ENCODE data around the gene SEMA6B.

Gene SEMA6B

DNA sequence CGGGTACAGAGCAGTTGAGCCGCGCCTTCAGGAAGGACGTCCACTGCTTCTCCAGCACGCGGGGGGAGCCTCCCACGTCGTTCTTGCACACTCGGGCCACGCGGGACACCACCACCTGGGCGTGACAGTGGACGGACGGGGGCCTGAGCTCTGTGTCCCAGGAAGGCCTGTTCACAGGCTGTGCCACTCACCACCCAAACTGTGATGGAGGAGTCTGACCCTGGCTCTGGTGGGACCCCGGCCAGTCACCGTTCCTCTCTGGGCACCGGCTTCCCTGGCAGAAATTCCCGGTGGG is 7.0 kb downstream of the SEMA6B start:
- TF ChIP-seq CTCF (IDR thresholded peaks at IDR 0.05) = no peak
- H3K4me3 ChIP-seq (ENCODE audit: low read depth in 1 of 2, low read length in 1 of 2) = no peak overlapping the region
- H3K27me3 ChIP-seq = no peaks in the 10 kb centered on the region
- no peaks in the 10 kb centered on the region for H3K36me3 ChIP-seq
- H3K4me1 ChIP-seq (ENCODE audit: control insufficient read depth in 1 of 2, insufficient read depth in 1 of 2, low read depth in 1 of 2, low read length in 1 of 2) = peaks cover 14 to 22% of the 10 kb centered on the region in 2 experiments
- H3K9me3 ChIP-seq = no peaks in the 10 kb centered on the region
- H3K27ac ChIP-seq = no peak overlapping the region

- TF ChIP-seq CTCF (IDR thresholded peaks at IDR 0.05) = no peak
- no peaks in the 10 kb centered on the region for H3K27me3 ChIP-seq
- H3K36me3 ChIP-seq = no peaks in the 10 kb centered on the region
- no peaks in the 10 kb centered on the region for H3K9me3 ChIP-seq
- peaks cover 21 to 23% of the 10 kb centered on the region in 2 experiments for H3K4me1 ChIP-seq (ENCODE audit: control insufficient read depth in 1 of 2, insufficient read depth in 1 of 2, low read depth in 1 of 2, low read length in 1 of 2)
- no peak overlapping the region for H3K27ac ChIP-seq
- H3K4me3 ChIP-seq (ENCODE audit: low read depth in 1 of 2, low read length in 1 of 2) = no peak overlapping the region
Measured at GRCh38 chr19:4550479-4551050, 8.9 kb downstream of the SEMA6B start.

DNA sequence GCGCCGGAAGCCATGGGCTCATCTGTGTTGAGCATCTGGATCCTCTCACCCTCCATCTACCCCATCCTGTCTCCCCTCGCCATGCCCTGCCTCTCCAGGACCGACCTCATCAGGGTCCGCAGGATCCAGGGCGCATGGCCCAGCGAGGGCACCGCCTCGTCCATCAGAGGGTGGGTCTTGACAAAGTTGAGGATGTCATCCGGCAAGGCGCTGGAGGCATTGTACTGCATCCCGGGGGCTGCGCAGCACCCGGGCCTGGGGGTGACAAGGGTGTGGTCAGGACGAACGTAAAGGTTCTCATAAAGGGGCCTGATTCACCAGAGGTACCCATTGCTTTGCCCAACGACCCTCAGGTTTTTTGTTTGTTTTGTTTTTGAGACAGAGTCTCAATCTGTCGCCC is 9.5 kb downstream of the SEMA6B start:
- no peak overlapping the region for H3K4me3 ChIP-seq (ENCODE audit: low read depth in 1 of 2, low read length in 1 of 2)
- no peaks in the 10 kb centered on the region for H3K9me3 ChIP-seq
- TF ChIP-seq CTCF (IDR thresholded peaks at IDR 0.05) = no peak
- H3K27ac ChIP-seq = no peak overlapping the region
- H3K4me1 ChIP-seq (ENCODE audit: control insufficient read depth in 1 of 2, insufficient read depth in 1 of 2, low read depth in 1 of 2, low read length in 1 of 2) = peaks cover 25 to 28% of the 10 kb centered on the region in 2 experiments
- H3K27me3 ChIP-seq = no peaks in the 10 kb centered on the region
- no peaks in the 10 kb centered on the region for H3K36me3 ChIP-seq

DNA sequence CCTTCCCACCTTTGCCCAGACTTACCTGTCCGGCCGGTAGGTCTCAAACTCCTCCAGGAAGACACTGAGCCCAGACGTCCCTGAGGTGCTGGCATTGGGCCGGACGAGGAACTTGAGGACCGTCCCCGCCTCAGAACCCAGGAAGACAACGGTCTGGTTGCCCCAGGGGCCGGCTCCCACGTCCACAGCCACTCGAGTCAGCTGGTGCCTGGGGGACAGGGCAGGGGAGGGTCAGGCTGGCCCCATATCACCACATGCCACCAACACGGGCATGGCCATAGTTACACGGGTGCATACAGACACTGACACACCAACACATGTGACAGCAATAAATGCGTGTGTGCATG is 11.3 kb downstream of the SEMA6B start:
- Histone ChIP-seq H3K27ac (peak overlapping the region; percentile 42), H3K36me3 (no peaks in the 10 kb centered on the region), H3K9me3 (no peaks in the 10 kb centered on the region), H3K27me3 (no peaks in the 10 kb centered on the region), H3K4me1 (ENCODE audit: control insufficient read depth in 1 of 2, insufficient read depth in 1 of 2, low read depth in 1 of 2, low read length in 1 of 2) (peaks cover 38 to 43% of the 10 kb centered on the region in 2 experiments), H3K4me3 (ENCODE audit: low read depth in 1 of 2, low read length in 1 of 2) (no peak overlapping the region)
- no peak for TF ChIP-seq CTCF (IDR thresholded peaks at IDR 0.05)

DNA sequence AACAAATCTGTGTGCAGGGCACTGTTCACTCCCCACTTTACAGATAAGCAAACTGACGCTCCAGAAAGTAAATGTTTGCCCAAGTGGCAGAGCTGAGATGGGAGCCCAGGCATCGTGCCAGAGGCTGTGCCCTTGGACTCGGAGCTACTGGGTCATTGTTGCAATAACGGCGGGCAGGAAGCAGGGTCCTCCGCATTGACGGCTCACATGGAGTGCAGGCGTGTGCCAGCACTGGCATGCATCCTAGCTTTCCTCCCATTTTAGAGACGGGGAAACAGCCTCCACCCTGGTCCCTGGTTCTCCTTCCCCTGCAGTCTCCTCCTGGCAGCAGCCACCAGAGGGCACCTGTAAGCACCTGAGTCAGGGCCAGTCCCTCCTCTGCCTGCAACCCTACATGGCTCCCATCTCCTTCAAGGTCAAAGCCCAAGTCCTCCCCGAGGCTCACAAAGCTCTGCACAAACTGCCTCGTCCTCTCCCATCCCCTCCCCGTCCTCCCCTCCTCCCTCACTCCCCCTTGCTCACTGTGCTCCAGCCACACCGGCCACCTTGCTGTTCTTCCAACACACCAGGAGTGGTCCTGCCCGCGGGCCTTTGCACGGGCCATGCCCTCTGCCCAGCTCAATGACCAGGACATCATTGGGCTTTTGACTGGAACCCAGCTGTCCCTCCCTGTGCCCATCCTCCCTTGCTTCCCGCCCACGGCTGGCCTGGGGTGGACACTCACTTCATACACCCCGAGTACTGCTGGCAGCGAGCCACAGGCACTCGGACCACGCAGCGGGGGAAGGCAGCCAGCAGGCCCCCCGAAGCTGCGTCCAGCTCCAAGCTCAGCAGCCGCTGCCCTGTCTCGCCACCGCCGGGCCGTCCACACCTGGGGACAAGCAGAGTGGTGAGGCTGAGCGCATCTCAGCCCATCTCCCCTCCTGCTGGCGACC is 11.9 kb downstream of the SEMA6B start:
- Histone ChIP-seq H3K27me3 (no peaks in the 10 kb centered on the region), H3K4me1 (ENCODE audit: control insufficient read depth in 1 of 2, insufficient read depth in 1 of 2, low read depth in 1 of 2, low read length in 1 of 2) (peaks cover 41 to 50% of the 10 kb centered on the region in 2 experiments), H3K27ac (peak overlapping the region; percentile 42), H3K36me3 (no peaks in the 10 kb centered on the region), H3K9me3 (no peaks in the 10 kb centered on the region), H3K4me3 (ENCODE audit: low read depth in 1 of 2, low read length in 1 of 2) (peak overlapping the region; percentile 28 to 33)
- peak; percentile 83 for TF ChIP-seq CTCF (IDR thresholded peaks at IDR 0.05)
